ENCODE data around the gene USP9X. TPM values are rescaled to one million over a fixed set of nuclear protein-coding genes. Genes with fewer than 3 reads are reported as not detected.
A peak's percentile ranks its signal among the peaks of the same experiment; 100 is the strongest.
"Not testable (repeated sequence)": the region's sequence is repeated elsewhere in the genome, so short reads cannot be mapped to it uniquely, and the experiment has no call there.

Gene USP9X
- total RNA-seq, 1 experiment from 2014 or later, result 27.4 TPM

GRCh38 chrX:41085878-41086626 is 807 bp downstream of the USP9X start:
- peak; percentile 48 for DNase-seq (ENCODE audit: low spot score)

DNA sequence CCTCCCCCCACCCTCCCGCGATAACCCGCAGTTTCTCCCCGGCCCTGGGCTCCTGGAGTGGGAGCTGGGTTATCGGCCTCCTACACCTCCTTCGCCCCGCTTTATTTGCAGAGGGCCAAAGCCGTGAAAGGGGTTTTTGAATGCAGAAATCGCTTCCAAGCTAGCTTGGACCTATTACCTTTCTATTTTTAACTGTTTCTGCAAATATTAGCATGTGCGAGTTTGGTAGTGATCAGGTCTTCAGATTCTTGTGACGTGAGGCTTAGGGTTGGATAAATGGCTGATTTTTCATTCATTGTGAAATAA is 1.3 kb downstream of the USP9X start:
- no peak for DNase-seq (ENCODE audit: low spot score)

GRCh38 chrX:41087201-41087600 is 2.0 kb downstream of the USP9X start:
- DNase-seq (ENCODE audit: low spot score), result peak; percentile 10

DNA sequence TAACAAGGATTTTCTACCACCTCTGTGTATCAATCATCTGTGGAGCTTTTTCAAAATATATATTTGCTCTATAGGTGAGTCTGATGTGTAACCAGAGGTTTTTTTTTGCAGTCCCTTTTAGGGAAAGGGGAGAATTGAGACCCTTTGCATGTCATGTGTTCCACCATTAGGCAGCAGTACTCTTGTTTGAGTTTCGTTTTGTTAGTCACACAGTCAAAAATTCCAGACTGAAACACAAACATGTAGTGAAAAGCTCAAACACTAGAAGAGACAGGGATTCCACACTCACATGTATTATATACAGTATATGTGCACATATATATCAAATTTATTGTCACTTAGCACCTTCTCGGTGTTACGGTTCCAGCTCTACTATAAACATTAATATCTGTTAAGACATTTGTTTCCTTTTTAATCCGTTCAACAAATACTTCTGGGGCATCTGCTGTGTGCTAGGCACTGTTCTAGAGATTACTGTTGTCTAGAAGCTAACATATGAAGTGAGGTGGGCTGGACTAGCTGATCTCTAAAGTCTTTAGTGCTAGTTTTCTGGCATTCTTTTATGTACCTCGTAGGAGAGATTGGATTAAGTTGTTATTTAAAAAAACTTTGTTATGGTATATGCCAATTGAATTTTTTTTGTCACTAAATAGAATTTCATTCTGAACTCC is 5.5 kb downstream of the USP9X start:
- DNase-seq (ENCODE audit: low spot score), result no peak

- DNase-seq (ENCODE audit: low spot score), result no peak
Observed at GRCh38 chrX:41092776-41093175, 7.5 kb downstream of the USP9X start.

DNA sequence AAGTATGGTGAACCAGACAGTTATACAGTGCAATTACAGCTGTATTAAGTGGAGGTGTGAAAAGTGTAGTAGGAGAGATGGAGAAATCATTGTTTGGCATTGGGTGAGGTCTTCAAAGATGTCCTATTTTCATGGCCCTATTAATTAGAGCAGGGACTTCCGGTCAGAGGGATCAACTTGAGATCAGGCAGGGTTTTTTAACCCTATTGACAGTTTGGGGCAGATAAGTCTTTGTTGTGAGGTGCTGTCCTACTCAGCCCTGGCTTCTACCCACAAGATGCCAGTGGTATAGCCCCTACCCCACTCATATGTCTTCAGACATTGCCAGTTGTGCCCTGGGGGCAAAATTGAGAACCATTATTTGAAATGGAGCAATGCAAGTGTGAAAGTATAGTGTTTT is 9.9 kb downstream of the USP9X start:
- no peak for DNase-seq (ENCODE audit: low spot score)

GRCh38 chrX:41095908-41096307 is 10.7 kb downstream of the USP9X start:
- DNase-seq (ENCODE audit: low spot score), result no peak

DNA sequence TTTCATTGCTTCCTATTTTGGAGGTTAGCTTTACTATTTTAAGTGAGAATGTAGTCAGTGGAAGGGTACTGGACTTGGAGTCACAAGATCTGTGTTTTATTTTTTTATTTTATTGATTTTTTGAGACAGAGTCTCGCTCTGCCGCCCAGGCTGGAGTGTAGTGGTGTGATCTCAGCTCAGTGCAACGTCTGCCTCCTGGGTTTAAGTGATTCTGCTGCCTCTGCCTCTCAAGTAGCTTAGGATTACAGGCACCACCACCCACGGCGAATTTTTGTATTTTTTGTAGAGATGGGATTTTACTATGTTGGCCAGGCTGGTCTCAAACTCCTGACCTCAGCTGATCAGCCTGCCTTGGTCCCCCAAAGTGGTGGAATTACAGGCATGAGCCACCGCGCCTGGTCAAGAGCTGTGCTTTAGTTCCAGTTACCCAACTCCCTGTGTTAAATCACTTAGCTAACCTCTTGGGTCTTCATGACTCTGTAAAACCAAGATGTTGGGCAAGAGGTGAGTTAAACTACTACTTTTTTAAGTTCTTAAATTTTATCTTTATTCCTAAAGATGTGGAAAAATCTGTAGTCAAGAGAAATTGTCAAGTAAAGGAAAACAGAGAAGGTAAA is 11.2 kb downstream of the USP9X start:
- DNase-seq (ENCODE audit: low spot score), result no peak

- DNase-seq (ENCODE audit: low spot score), result no peak
Observed at GRCh38 chrX:41097326-41097725, 12.1 kb downstream of the USP9X start.

DNA sequence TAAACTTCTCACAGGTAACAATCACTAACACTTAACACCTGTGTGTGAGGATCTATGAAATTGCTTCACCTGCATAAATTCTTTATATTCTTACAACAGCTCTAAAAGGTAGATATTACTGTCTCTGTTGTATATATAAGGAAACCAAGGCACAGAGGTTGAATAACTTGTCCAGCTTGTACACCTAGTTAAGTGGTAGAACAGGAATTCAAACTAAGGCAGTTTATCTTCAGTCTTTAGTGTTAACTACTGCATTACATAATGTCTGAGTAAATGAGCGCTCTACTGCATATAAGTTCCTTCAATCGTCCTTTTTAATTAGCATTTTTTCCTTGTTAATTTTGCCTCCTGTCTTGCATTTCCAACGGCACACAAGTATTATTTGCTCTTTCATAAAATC is 15.0 kb downstream of the USP9X start:
- no peak for DNase-seq (ENCODE audit: low spot score)

- DNase-seq (ENCODE audit: low spot score), result no peak
Observed at GRCh38 chrX:41100819-41101218, 15.6 kb downstream of the USP9X start.

DNA sequence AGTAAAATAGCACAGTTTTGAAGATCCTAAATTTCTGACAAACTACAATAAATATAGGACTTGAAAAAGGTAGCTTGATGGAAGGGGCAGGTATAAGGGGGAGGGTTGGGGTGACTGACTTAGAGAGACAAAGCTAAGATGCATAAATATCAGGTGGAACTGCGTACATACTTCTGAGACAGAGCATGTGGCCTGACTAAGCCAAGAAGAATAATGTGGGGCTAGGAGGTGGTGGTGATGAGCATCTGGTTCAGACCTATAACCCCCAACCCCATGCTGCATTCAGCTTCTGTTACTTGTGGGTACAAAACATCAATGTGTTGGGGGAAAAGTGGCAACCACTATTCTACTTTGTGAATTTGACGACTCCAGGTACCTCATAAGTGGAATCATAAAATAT is 19.8 kb downstream of the USP9X start:
- DNase-seq (ENCODE audit: low spot score), result no peak

- not testable (repeated sequence) for DNase-seq (ENCODE audit: low spot score)
Observed at GRCh38 chrX:41106257-41106656, 21.0 kb downstream of the USP9X start.

- no peak for DNase-seq (ENCODE audit: low spot score)
Observed at GRCh38 chrX:41108007-41108406, 22.8 kb downstream of the USP9X start.

DNA sequence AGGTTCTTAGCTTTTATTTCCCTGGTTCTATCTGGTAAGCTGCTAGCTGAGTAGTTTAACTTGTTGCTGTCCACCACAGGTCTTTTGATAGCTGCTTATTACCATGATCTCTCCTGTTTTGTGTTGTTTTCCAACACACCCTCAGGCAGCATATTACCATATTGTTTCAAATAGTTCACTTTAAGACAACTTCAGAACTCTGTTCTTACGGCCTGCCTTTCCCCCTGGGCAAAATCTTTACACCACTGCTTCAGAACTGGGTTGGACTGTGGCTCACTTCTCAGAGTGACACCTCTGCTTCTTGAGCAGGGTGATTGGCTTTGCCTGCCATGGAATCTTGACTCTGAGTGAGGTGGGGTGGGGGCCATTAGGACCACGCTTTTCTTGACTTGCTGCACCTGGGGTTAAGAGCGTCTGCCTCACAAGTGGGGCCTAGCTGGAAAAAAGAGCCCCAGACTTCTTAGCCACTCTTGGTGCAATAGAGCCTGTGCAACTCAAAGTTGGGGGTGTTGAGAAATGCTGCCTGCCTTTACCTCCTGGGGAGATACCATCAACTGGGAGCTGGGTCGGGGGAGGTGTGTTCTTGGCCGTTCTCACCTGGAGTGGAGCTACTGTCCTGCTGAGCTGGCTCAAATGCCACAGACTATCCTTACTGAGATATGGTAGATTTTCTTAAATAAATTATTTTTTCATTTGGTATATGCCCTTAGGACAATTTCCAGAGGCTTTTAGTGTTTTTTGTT is 23.4 kb downstream of the USP9X start:
- DNase-seq (ENCODE audit: low spot score), result no peak

- no peak for DNase-seq (ENCODE audit: low spot score)
Observed at GRCh38 chrX:41110801-41111625, 25.8 kb downstream of the USP9X start.

DNA sequence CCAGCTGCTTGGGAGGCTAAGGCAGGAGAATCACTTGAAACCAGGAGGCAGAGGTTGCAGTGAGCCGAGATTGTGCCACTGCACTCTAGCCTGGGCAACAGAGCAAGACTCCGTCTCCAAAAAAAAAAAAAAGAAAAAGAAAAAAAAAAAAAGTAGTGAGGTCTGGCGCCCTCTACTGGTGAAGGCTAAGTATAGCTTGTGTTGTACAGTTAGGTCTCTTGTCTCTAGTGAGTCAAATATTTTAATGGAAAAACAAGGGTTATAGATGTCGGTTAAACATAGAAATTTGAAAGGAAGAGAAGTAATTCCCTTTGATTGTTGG is 29.8 kb downstream of the USP9X start:
- peak; percentile 70 for DNase-seq (ENCODE audit: low spot score)

DNA sequence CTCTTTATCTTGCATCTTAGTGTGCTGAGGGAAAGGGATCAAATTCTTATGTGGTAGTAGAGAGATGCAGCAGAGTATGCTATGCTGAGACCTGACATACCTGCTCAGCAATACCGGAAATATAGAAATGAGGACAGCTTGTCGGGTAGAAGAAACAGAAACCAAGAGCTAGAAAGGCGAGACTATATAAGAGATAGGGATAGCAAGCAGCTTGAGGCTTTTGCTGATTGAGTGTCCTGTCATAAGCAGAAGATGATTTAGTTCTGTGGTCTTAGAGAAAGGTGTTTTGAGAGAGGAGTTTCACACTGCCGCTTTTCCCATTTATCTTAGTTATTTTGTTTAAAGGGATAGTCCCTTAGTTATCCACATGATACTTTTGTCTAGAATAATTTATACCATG is 31.7 kb downstream of the USP9X start:
- no peak for DNase-seq (ENCODE audit: low spot score)

- no peak for DNase-seq (ENCODE audit: low spot score)
Observed at GRCh38 chrX:41118156-41118555, 32.9 kb downstream of the USP9X start.

DNA sequence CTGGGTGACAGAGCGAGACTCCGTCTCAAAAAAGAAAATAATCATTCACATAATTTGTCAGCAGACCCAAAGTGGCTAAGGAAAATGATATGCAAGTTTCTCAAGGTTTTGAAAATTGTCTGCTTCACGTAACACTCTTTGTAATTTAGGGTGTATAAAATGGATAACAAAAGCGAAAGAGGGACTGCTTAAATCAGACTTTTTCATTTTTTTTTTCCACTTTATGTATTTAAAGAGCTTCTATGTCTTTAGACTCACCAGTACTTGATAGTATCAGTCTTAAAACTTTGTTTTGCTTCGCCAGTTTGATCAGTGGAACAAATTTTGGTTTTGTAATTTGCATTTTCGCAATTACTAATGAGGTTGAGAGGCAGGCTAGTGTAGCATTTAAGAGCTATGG is 34.6 kb downstream of the USP9X start:
- no peak for DNase-seq (ENCODE audit: low spot score)

DNA sequence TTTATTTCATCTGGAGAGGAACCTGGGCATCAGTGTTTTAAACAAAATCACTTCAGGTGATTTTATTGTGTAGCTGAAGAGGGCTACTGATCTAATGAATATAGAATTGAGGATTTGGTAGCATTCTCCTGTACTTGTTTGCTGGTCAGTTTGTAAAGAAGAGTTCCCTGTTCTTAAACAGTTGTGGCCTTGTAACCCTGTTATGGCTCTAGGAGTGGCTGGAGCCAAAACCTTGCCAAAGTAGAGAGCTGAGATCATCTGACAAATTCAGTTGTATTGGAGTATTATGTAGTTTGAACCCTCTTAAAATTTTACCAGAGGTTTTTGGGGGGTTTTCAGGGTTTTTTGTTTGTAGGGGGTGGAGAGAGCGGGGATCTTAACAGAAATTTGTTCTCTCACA is 36.5 kb downstream of the USP9X start:
- DNase-seq (ENCODE audit: low spot score), result no peak
